Measurements from ENCODE around the gene KCNG4.

Gene KCNG4

DNA sequence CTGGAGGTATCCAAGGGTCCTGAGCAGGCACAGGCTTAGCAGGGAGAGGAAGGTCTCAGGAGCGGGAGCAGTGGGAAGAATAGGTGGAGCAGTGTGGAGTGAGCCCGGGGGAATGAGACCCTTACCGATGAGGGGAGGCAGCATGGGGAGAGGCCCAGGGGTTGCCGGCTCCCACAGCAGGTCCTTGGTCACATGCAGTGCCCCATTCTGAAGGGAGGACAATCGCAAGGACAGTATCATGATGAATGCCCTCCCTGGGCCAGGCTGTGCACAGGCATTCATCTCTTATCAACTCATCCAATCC lies 56.3 kb downstream of the KCNG4 start:
- no peak for DNase-seq (ENCODE audit: low read depth, low spot score)

- no peak for DNase-seq (ENCODE audit: low read depth, low spot score)
Measured at GRCh38 chr16:84182680-84183571, 56.9 kb downstream of the KCNG4 start.

GRCh38 chr16:84182104-84182503 lies 57.7 kb downstream of the KCNG4 start:
- no peak for DNase-seq (ENCODE audit: low read depth, low spot score)

DNA sequence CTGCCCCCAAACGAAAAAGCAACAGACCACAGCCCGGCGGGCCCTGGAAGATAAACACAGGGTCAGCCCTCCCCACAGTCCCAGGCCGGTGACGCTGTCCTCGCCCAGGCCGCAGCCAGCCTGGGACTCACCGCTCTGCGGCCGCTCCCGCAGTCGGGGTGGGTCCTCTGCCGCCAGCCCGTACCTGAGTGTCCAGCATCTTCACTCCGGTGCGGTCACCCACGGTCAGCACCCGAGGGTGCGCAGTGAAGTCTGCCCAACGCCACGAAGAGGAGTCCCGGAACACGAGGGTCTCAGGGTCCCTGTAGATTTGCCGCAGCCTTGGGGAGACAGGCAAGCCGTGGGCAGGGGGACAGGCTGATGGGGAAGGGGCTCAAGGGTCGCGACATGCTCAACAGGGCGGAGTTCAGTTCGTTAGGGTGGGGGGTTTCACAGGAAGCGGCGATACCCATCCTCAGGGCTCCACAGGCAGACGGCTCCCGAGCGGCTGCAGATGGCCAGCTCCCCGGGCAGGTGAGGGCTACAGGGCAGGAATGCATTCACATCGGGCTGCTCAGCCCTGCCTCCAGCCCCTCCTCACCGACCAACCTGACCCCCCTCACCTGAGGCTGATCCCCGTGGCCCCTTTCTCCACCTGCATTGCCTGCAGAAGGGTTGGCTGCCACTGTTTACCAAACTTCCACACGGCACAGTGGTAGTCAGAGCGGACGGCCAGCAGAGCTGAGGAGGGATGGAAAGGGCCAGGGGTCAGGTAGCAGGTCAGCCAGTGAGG lies 58.5 kb downstream of the KCNG4 start:
- no peak for DNase-seq (ENCODE audit: low read depth, low spot score)

DNA sequence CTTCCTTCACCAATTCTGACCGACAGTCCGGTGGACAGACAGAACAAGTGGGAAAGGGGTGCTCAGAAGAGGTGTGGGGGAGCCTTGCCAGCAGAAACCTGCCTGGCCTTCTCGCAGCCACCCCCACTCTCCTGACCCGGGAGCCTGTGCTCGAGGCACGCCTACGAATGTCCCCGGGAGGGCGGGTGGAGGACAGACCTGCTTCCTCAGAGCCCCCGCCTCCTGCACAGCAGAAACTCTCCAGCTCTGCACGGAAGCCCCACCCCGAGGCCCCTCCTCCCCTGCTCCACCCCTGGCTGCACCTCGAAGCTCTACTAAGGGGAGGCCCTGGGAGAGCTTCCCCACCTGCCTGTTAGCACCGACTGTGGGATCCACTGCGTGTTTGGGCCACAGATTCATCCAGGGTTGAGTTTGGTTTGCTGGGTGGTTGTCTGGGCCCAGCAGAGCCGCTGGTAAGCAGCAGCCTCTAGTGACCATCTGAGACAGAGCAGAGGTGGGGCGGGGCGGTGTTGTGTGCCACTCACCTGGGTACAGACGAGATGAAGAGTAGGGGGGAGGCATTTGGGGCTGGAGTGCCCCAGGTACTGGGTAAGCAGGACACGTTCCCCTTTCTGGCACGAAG lies 59.2 kb downstream of the KCNG4 start:
- no peak for DNase-seq (ENCODE audit: low read depth, low spot score)

DNA sequence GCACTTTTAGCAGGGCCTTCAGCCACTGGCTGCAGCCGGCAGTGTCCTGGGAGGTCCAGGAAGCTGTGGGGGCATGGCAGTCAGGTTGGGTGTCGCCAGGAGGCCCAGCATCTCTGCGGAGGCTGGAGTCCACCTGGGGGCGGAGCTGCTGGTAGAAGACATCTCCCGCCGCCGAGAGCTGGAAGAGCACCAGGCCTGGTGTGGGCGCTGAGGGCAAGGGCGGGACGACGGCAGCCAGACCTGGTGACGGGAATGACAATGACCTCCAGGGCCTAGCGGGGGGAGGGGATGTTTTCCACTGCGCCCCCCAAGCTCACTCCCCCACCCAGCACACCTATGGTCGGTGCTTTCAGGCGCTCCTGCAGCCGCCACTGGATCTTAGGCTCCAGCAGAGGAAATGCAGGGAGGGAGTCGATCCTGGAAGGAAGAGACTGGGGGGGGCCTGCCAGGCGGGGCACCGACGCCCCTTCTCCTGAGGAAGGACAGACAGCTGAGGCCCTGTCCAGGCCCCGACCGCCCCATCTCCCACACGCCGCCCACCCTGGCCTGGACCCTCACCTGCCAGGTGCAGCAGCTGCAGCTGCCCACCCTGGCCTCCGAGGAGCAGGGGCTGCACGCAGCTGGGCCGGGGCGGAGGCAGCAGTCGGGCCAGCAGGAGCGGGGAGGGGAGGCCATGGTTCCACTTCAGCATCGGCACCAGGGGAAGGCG lies 60.0 kb downstream of the KCNG4 start:
- no peak for DNase-seq (ENCODE audit: low read depth, low spot score)

GRCh38 chr16:84178892-84179611 lies 60.8 kb downstream of the KCNG4 start:
- DNase-seq (ENCODE audit: low read depth, low spot score), result no peak

- no peak for DNase-seq (ENCODE audit: low read depth, low spot score)
Measured at GRCh38 chr16:84178146-84178765, 61.6 kb downstream of the KCNG4 start.

DNA sequence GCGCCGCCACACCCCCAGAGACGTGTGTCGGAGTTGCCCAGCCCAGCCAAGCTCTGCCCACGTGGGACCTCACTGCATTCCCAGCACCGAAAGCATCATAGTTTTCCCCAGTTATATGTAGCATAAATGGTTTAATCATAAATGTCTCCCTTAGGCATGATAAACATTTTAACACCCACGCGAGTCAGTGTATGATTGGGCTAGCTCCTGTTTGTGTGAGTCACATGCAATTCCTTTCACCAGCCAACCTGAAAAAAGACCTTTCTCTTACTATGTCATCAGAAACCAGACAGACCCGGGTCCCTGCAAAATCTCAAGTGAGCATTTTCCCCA lies 62.1 kb downstream of the KCNG4 start:
- no peak for DNase-seq (ENCODE audit: low read depth, low spot score)

DNA sequence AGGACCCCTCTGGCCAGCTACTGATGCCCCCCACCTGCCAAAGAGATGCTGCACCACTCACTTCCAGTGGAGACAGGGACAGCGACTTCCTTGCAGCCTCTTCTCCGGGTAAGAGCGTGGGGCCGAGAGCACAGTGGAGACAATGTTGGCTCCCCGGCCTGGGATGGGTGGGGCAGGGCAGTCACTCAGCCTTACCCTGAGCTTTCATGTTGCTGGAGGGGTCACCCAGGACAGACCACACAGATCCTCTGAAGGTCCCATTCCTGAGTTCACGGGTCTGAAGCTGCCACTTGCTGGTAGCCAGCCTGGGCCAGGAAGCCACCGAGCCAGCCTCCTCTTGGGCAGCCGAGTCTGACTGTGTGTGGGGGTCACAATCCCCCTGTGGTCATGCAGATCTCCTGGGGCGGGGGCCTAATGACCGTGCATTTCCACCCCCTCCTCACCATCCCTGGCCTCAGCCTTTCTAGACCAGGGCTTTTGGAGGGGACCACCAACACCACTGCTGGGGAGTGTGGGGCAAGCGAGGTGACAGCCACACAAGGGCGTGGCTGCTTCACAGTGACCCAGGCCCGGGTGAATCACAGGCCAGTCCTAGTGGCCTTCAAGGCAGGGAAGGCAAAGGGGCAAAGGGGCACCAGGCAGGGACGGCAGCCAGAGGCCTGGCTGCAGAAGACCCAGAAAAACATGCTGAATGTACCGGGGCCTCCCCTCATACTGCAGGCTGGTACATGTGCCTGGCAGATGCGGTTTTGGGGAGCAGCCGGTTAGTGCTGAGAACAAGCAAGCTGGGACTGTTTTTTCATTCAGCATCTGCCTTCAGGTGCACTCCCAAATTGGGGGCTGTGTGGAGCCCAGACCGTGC lies 63.4 kb downstream of the KCNG4 start:
- DNase-seq (ENCODE audit: low read depth, low spot score), result no peak

DNA sequence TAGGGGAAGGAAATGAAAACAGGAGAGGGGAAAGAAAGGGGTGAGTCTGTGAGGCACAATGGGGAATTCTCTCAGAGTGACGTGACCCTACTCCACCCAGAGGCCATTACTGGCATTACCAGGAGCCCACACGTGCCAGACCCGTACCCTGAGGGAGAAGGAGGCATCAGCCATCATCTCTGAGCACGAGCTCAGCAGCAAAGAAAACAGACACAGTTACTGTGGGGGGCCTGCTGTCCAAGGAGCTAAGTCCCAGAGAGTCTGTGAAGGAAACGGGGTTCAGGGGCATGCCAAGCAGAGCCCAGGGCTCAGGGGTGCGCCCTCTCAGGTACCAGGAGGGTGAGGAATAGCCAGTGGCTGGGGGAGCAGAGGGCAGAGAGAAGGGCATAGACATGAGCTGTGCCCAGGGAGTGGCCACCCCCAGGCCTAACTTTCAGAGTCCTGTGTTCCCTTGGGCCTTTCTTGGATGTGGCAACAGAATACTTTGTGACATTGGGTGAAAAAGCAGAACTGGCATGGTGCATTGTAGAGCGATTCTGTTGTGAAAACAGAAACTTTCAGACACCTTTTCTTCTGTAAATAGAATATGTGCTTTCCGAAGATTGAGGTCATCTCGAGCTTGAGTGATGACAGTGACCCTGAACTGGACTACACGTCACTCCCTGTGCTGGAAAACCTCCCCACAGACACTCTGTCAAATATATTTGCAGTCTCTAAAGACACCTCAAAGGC lies 64.3 kb downstream of the KCNG4 start:
- DNase-seq (ENCODE audit: low read depth, low spot score), result peak; percentile 25

GRCh38 chr16:84174396-84174795 lies 65.4 kb downstream of the KCNG4 start:
- no peak for DNase-seq (ENCODE audit: low read depth, low spot score)

- DNase-seq (ENCODE audit: low read depth, low spot score), result no peak
Measured at GRCh38 chr16:84169765-84170310, 70.0 kb downstream of the KCNG4 start.

Data from activated CD4-positive, CD25-positive, alpha-beta regulatory T cell treated with anti-CD3 and anti-CD28 coated beads, Interleukin-2, amount 50 U/mL, for 16 hours (primary cell).